Gastrocnemius medialis (tissue), 4 donors: ENCODE data around the gene DNM3. TPM values are rescaled to one million over a fixed set of nuclear protein-coding genes. Genes with fewer than 3 reads are reported as not detected.

Experiments
- ATAC-seq, 2 donors: fragments of 150-250 bp; one replicate each; pipeline ENCODE4 v1.9.1; 2016
- DNase-seq, 2 donors: peaks; one replicate each; pipeline ENCODE4 v3.0.0-alpha.2; 2019
- H3K27ac ChIP-seq, 4 donors: fragments of 200-600 bp; sonication (generic); 1 replicate in 1 of 4; 2 replicates in 3 of 4; pipeline ENCODE4 v1.5.1; 2016 to 2018; ENCODE audit warnings: mild to moderate bottlenecking in 2 of 4, moderate library complexity in 1 of 4
- H3K27me3 ChIP-seq, 3 donors: fragments of 200-600 bp; sonication (generic) in 2 of 3; 1 replicate in 1 of 3; 2 replicates in 2 of 3; pipeline versions ENCODE4 v1.5.1 to v1.6.0; 2016 to 2019; ENCODE audit warnings: mild to moderate bottlenecking in 1 of 3, moderate library complexity in 1 of 3
- H3K36me3 ChIP-seq, 2 donors: fragments of 200-600 bp; sonication (generic) in 1 of 2; one replicate each; pipeline ENCODE4 v1.5.1; 2017 to 2018
- H3K4me1 ChIP-seq, 2 donors: fragments of 200-600 bp; sonication (generic) in 1 of 2; one replicate each; pipeline ENCODE4 v1.5.1; 2016 to 2017; ENCODE audit warnings: mild to moderate bottlenecking in 2 of 2
- H3K4me3 ChIP-seq, 4 donors: fragments of 200-600 bp; sonication (generic) in 3 of 4; 1 replicate in 1 of 4; 2 replicates in 3 of 4; pipeline ENCODE4 v1.5.1; 2016 to 2019; ENCODE audit warnings: mild to moderate bottlenecking in 2 of 4
- H3K9me3 ChIP-seq, 3 donors: fragments of 200-600 bp; sonication (generic) in 2 of 3; 1 replicate in 1 of 3; 2 replicates in 2 of 3; pipeline ENCODE4 v1.5.1; 2016 to 2019
- CTCF ChIP-seq, 5 experiments: fragments of 450-650 bp in 3 of 5; fragments of 200-600 bp in 2 of 5; sonication (generic) in 2 of 5; IDR thresholded peaks in 4 of 5; conservative IDR thresholded peaks in 1 of 5; 1 replicate in 4 of 5; 2 replicates in 1 of 5; pipeline ENCODE4 v1.5.1; 2016 to 2019; ENCODE audit warnings: antibody characterized with exemption in 5 of 5, mild to moderate bottlenecking in 3 of 5, moderate library complexity in 3 of 5
- POLR2A ChIP-seq, 2 donors: fragments of 450-650 bp; IDR thresholded peaks; one replicate each; pipeline ENCODE4 v1.6.1; 2017; ENCODE audit warnings: antibody characterized with exemption in 2 of 2, mild to moderate bottlenecking in 2 of 2, moderate library complexity in 2 of 2
- in situ Hi-C, 4 donors: fragments of 200-750 bp; cut with MboI; loops; one replicate each; pipeline versions ENCODE4 v1.15.0 to v1.8.0; 2017; ENCODE audit warnings: low sequenced_read_pairs in 4 of 4
- intact Hi-C: fragments of 100-400 bp; cut with DNase I; formaldehyde crosslinking; loops from one replicate; pipeline ENCODE4 v1.15.1; 2023; ENCODE audit warnings: low total_unique reads
- total RNA-seq, 4 donors: library from RNA; depleted of rRNA; stranded (reverse); fragments of >200 nt; gene quantifications; one replicate each; pipeline versions ENCODE4 v1.1.0 to v1.2.3, GENCODE V29; 2016

DNM3 gene
- total RNA-seq, 4 donors from 2014 or later, result 0.35 to 1.6 (median 1.1) TPM

- Histone ChIP-seq H3K4me1 (no peaks in the 10 kb centered on the region), H3K4me3 (no peak overlapping the region), H3K27me3 (no peaks in the 10 kb centered on the region), H3K36me3 (no peaks in the 10 kb centered on the region), H3K9me3 (no peaks in the 10 kb centered on the region), H3K27ac (no peak overlapping the region)
- in situ Hi-C loops (no loop called here), intact Hi-C loops (no loop called here)
- ATAC-seq (no peak), DNase-seq (no peak)
- TF ChIP-seq POLR2A (IDR thresholded peaks at IDR 0.05) (no peak), CTCF (IDR thresholded peaks at IDR 0.05 in 4 of 5, conservative IDR thresholded peaks at IDR 0.05 in 1 of 5) (no peak)
Observed at GRCh38 chr1:172134087-172134731, 292.9 kb downstream of the DNM3 start.

- in situ Hi-C loops, result no loop called here
- TF ChIP-seq CTCF (IDR thresholded peaks at IDR 0.05 in 4 of 5, conservative IDR thresholded peaks at IDR 0.05 in 1 of 5), result peak in 3 of 5 experiments; percentile 39 to 48 (median 44)
- TF ChIP-seq POLR2A (IDR thresholded peaks at IDR 0.05), result no peak
- intact Hi-C loops, result no loop called here
- no peak overlapping the region for H3K27ac ChIP-seq
- no peak for ATAC-seq
- peak in 1 of 2 donors; percentile 13 for DNase-seq
- H3K9me3 ChIP-seq, result no peaks in the 10 kb centered on the region
- no peaks in the 10 kb centered on the region for H3K4me1 ChIP-seq
- H3K36me3 ChIP-seq, result no peaks in the 10 kb centered on the region
- no peaks in the 10 kb centered on the region for H3K27me3 ChIP-seq
- no peak overlapping the region for H3K4me3 ChIP-seq
Observed at GRCh38 chr1:172135076-172135672, 293.9 kb downstream of the DNM3 start.

GRCh38 chr1:172135978-172136610 lies 294.8 kb downstream of the DNM3 start:
- ATAC-seq (no peak), DNase-seq (no peak)
- no peak for TF ChIP-seq CTCF (IDR thresholded peaks at IDR 0.05 in 4 of 5, conservative IDR thresholded peaks at IDR 0.05 in 1 of 5)
- TF ChIP-seq POLR2A (IDR thresholded peaks at IDR 0.05), result no peak
- Histone ChIP-seq H3K4me3 (no peak overlapping the region), H3K27me3 (no peaks in the 10 kb centered on the region), H3K27ac (peak overlapping the region; percentile 10 to 46 (median 34)), H3K9me3 (no peaks in the 10 kb centered on the region), H3K36me3 (no peaks in the 10 kb centered on the region), H3K4me1 (peaks cover 0 to 5% of the 10 kb centered on the region in 2 donors)
- intact Hi-C loops (no loop called here), in situ Hi-C loops (no loop called here)

GRCh38 chr1:172136925-172137324 lies 295.6 kb downstream of the DNM3 start:
- DNase-seq (no peak), ATAC-seq (peak; percentile 44 to 49)
- H3K9me3 ChIP-seq, result no peaks in the 10 kb centered on the region
- peaks cover 0 to 5% of the 10 kb centered on the region in 2 donors for H3K4me1 ChIP-seq
- intact Hi-C loops, result no loop called here
- no peaks in the 10 kb centered on the region for H3K36me3 ChIP-seq
- in situ Hi-C loops, result no loop called here
- no peak for TF ChIP-seq POLR2A (IDR thresholded peaks at IDR 0.05)
- TF ChIP-seq CTCF (IDR thresholded peaks at IDR 0.05 in 4 of 5, conservative IDR thresholded peaks at IDR 0.05 in 1 of 5), result no peak
- H3K27me3 ChIP-seq, result no peaks in the 10 kb centered on the region
- H3K4me3 ChIP-seq, result peak overlapping the region in 1 of 4 donors; percentile 9
- H3K27ac ChIP-seq, result peak overlapping the region; percentile 10 to 46 (median 34)
